ENCODE data around the gene KCNH8.

GRCh38 chr3:19539518-19540392 is 391.4 kb downstream of the KCNH8 start:
- TF ChIP-seq CTCF (IDR thresholded peaks at IDR 0.05): no peak
- TF ChIP-seq POLR2A (IDR thresholded peaks at IDR 0.05): no peak
